GDM1 (cell line): ENCODE measurements around the gene ITPK1.

Experiments used
- DNase-seq: peaks from one replicate; lab custom pipeline; 2025; lab: John Stamatoyannopoulos, UW

The ITPK1 gene

DNA sequence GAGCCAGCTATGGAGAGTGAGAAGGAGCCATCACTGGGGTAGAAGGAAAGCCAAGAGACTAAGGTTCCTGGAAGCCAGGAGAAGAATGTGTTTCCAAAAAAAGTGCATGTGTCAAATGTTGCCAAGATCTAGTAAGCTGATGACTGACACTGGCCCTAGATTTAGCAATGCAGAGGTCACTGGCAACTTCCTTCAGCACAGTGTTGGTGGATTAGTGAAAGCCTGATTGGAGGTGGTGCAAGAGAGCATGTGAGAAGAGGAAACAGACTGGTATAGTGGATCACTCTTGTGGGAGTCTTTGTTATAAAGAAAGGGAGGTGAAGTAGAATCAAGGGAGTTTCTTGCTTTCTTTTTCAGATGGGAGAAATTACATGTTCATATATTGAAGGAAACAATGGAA, 226.8 kb downstream of the ITPK1 start:
- no peak for DNase-seq

DNA sequence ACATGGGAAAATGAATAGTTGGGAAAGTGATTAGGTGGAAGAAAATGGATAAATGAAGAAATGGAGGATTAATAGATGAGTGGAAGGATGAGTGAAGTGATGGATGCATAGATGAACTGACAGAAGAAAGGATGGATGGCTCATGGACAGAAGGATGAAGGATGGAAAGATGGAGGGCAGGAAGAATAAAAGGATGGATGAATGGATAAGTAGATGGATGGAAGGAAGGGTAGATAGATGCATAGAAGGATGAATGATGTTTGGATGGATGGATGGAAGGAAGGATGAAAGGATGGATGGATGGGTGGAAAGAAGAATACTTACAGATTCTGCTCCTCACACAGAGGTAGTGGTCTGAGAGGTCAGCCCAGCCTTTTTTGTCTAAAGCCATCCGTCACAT, 228.6 kb downstream of the ITPK1 start:
- DNase-seq, result no peak
